ENCODE results near the gene MARCOL.

GRCh38 chr5:148209151-148209770 lies 29.1 kb upstream of the MARCOL start:
- TF ChIP-seq CTCF (IDR thresholded peaks at IDR 0.05) (no peak), POLR2AphosphoS5 (IDR thresholded peaks at IDR 0.05) (no peak), POLR2A (IDR thresholded peaks at IDR 0.05; ENCODE audit: low read depth) (no peak), EP300 (IDR thresholded peaks at IDR 0.05) (no peak)
